HCT116 (cell line): ENCODE data around the gene C2orf81. TPM values are rescaled to one million over a fixed set of nuclear protein-coding genes. Genes with fewer than 3 reads are reported as not detected.
A peak's percentile ranks its signal among the peaks of the same experiment; 100 is the strongest.

ENCODE experiments used
- ATAC-seq: fragments of 200-7000 bp; cut with Tn5 transposase; 2 replicates; pipeline ENCODE4 v1.9.1; 2020; ENCODE audit warnings: mild to moderate bottlenecking, moderate library complexity
- BruUV-seq: library from RNA; stranded (reverse); fragments of 400-500 nt; replicated peaks from 2 replicates; lab custom pipeline; 2021; lab: Mats Ljungman, UMichigan
- CTCF ChIA-PET: fragments of 300-600 bp; sonication (Branson Sonifier 250); formaldehyde crosslinking; loops from one replicate; lab custom pipeline; 2021; ENCODE audit warnings: antibody characterized with exemption; lab: Charles Lee
- POLR2A ChIA-PET: fragments of 300-600, 350-600 bp; sonication (Branson Sonifier 250); formaldehyde crosslinking; loops from one replicate; lab custom pipeline; 2021; ENCODE audit warnings: antibody characterized with exemption; lab: Charles Lee
- RAD21 ChIA-PET, 2 experiments: fragments of 300-600 bp; sonication (Branson Sonifier 250); formaldehyde crosslinking; loops; one replicate each; lab custom pipeline; 2023; ENCODE audit warnings: low total read pairs in 2 of 2; ENCODE audit not compliant: uncharacterized antibody in 2 of 2, unreplicated experiment in 2 of 2, low non-redundant PET in 1 of 2; lab: Charles Lee
- DNase-seq: peaks from one replicate; pipeline ENCODE4 v3.0.0-alpha.2; 2010; ENCODE audit warnings: low read depth, low spot score
- H2AFZ ChIP-seq: fragments of 200-600 bp; shearing (Covaris generic), sonication (generic); 2 replicates; pipeline ENCODE4 v1.6.1; 2017; ENCODE audit warnings: low read depth, mixed run types, mixed read lengths, antibody characterized with exemption, low read length; ENCODE audit not compliant: poor library complexity, severe bottlenecking
- H3K27ac ChIP-seq: 2 replicates; pipeline ENCODE4 v1.5.1; 2012; ENCODE audit warnings: low read depth, low read length
- H3K27me3 ChIP-seq: fragments of 200-600 bp; sonication (generic); 2 replicates; pipeline ENCODE4 v1.6.1; 2016; ENCODE audit warnings: mixed run types, low read length, mixed read lengths; ENCODE audit not compliant: insufficient read depth
- H3K36me3 ChIP-seq, 2 experiments: fragments of 200-500 bp in 1 of 2; fragments of 200-600 bp in 1 of 2; sonication (Bioruptor generic) in 1 of 2; sonication (generic) in 1 of 2; 2 replicates each; pipeline versions ENCODE4 v1.5.1 to v1.6.1; 2014 to 2016; ENCODE audit warnings: low read length in 2 of 2, inconsistent platforms in 1 of 2, mixed read lengths in 1 of 2, mixed run types in 1 of 2; ENCODE audit not compliant: insufficient read depth in 2 of 2, control insufficient read depth in 1 of 2
- H3K4me1 ChIP-seq, 2 experiments: fragments of 200-600 bp in 1 of 2; sonication (generic) in 1 of 2; 2 replicates each; pipeline versions ENCODE4 v1.5.1 to v1.6.1; 2012 to 2017; ENCODE audit warnings: low read length in 2 of 2, inconsistent platforms in 1 of 2, mild to moderate bottlenecking in 1 of 2, mixed read lengths in 1 of 2, mixed run types in 1 of 2, moderate library complexity in 1 of 2; ENCODE audit not compliant: insufficient read depth in 2 of 2, control insufficient read depth in 1 of 2
- H3K4me2 ChIP-seq: fragments of 200-600 bp; sonication (generic); 2 replicates; pipeline ENCODE4 v1.6.1; 2017; ENCODE audit warnings: mixed run types, low read length, mixed read lengths
- H3K4me3 ChIP-seq, 2 experiments: fragments of 200-600 bp in 1 of 2; sonication (generic) in 1 of 2; replicated peaks in 1 of 2; 2 replicates each; pipeline ENCODE4 v1.5.1; 2011 to 2016; ENCODE audit warnings: low read length in 2 of 2, control low read depth in 1 of 2, low read depth in 1 of 2, mild to moderate bottlenecking in 1 of 2, mixed read lengths in 1 of 2, mixed run types in 1 of 2
- H3K79me2 ChIP-seq: fragments of 200-600 bp; sonication (generic); 2 replicates; pipeline ENCODE4 v1.6.1; 2017; ENCODE audit warnings: mild to moderate bottlenecking, mixed run types, low read length, moderate library complexity, mixed read lengths; ENCODE audit not compliant: insufficient read depth
- H3K9ac ChIP-seq: fragments of 200-600 bp; sonication (generic); 2 replicates; pipeline ENCODE4 v1.6.1; 2016; ENCODE audit warnings: low read length, mixed read lengths
- H3K9me2 ChIP-seq: fragments of 200-600 bp; sonication (generic), shearing (Covaris generic); 2 replicates; pipeline ENCODE4 v1.6.1; 2017; ENCODE audit warnings: mixed run types, mild to moderate bottlenecking, moderate library complexity; ENCODE audit not compliant: insufficient read depth
- H3K9me3 ChIP-seq, 2 experiments: fragments of 200-500 bp in 1 of 2; fragments of 200-600 bp in 1 of 2; sonication (Bioruptor generic) in 1 of 2; sonication (generic) in 1 of 2; 2 replicates each; pipeline ENCODE4 v1.6.1; 2014 to 2017; ENCODE audit warnings: low read length in 2 of 2, mixed read lengths in 2 of 2, inconsistent platforms in 1 of 2, low read depth in 1 of 2, mild to moderate bottlenecking in 1 of 2, mixed run types in 1 of 2, moderate library complexity in 1 of 2; ENCODE audit not compliant: control insufficient read depth in 1 of 2, insufficient read depth in 1 of 2
- H4K20me1 ChIP-seq: fragments of 200-600 bp; sonication (generic), shearing (Covaris generic); 2 replicates; pipeline ENCODE4 v1.6.1; 2017; ENCODE audit warnings: mixed run types, mild to moderate bottlenecking, moderate library complexity; ENCODE audit not compliant: insufficient read depth
- CTCF ChIP-seq, 3 experiments: fragments of 200-600 bp in 1 of 3; sonication (generic) in 1 of 3; IDR thresholded peaks in 2 of 3; conservative IDR thresholded peaks in 1 of 3; 2 replicates each; pipeline ENCODE4 v1.5.1; 2012 to 2017; ENCODE audit warnings: low read depth in 2 of 3, low read length in 2 of 3, antibody characterized with exemption in 1 of 3, borderline replicate concordance in 1 of 3, control low read depth in 1 of 3, mild to moderate bottlenecking in 1 of 3, mixed read lengths in 1 of 3, mixed run types in 1 of 3, moderate library complexity in 1 of 3; ENCODE audit not compliant: insufficient read depth in 1 of 3
- EGR1 ChIP-seq: IDR thresholded peaks from 2 replicates; pipeline ENCODE4 v1.6.1; 2012; ENCODE audit warnings: low read depth
- EZH2 ChIP-seq: fragments of 200-600 bp; sonication (generic); IDR thresholded peaks from 2 replicates; pipeline ENCODE4 v1.6.1; 2017; ENCODE audit warnings: antibody characterized with exemption, mixed run types
- EZH2phosphoT487 ChIP-seq: fragments of 200-600 bp; IDR thresholded peaks from 2 replicates; pipeline ENCODE4 v1.6.1; 2018; ENCODE audit warnings: antibody characterized with exemption, borderline replicate concordance
- MAX ChIP-seq: IDR thresholded peaks from 2 replicates; pipeline ENCODE4 v1.6.1; 2012
- POLR2AphosphoS5 ChIP-seq: IDR thresholded peaks from 2 replicates; pipeline ENCODE4 v1.6.1; 2011; ENCODE audit warnings: mild to moderate bottlenecking, low read depth, low read length, moderate library complexity
- RAD21 ChIP-seq: IDR thresholded peaks from 2 replicates; pipeline ENCODE4 v1.6.1; 2012; ENCODE audit warnings: low read depth, mild to moderate bottlenecking
- SIN3A ChIP-seq: IDR thresholded peaks from 2 replicates; pipeline ENCODE4 v1.6.1; 2012; ENCODE audit warnings: low read depth
- YY1 ChIP-seq: IDR thresholded peaks from 2 replicates; pipeline ENCODE4 v1.6.1; 2011; ENCODE audit warnings: low read length, low read depth, moderate library complexity, mild to moderate bottlenecking; ENCODE audit not compliant: insufficient replicate concordance; ENCODE audit errors: extremely low read depth
- intact Hi-C: fragments of 100-400 bp; cut with micrococcal nuclease; formaldehyde crosslinking; loops from 2 replicates; pipeline ENCODE4 v1.10.0; 2022
- total RNA-seq: library from RNA; stranded (reverse); gene quantifications from one replicate; pipeline ENCODE4 v1.2.1, GENCODE V29; 2021; ENCODE audit not compliant: unreplicated experiment

Gene C2orf81
- total RNA-seq, 1 experiment from 2014 or later, result 6.5 TPM

GRCh38 chr2:74416778-74417177 lies 4.6 kb downstream of the C2orf81 start:
- ChIA-PET CTCF (no interaction called here), POLR2A (no interaction called here), RAD21 (no interaction called here)
- Histone ChIP-seq H2AFZ (no peak overlapping the region), H3K27ac (no peak overlapping the region), H3K9me2 (no peaks in the 10 kb centered on the region), H4K20me1 (no peaks in the 10 kb centered on the region), H3K4me2 (no peak overlapping the region), H3K27me3 (no peaks in the 10 kb centered on the region), H3K4me1 (peaks cover 0 to 14% of the 10 kb centered on the region in 2 experiments; a peak in 2 of 4 replicates), H3K9ac (no peak overlapping the region), H3K36me3 (no peaks in the 10 kb centered on the region), H3K4me3 (no peak overlapping the region), H3K79me2 (no peaks in the 10 kb centered on the region), H3K9me3 (no peaks in the 10 kb centered on the region)
- TF ChIP-seq EZH2, result no peak
- peak; percentile 49 for TF ChIP-seq RAD21
- peak in 1 of 3 experiments; percentile 25; a peak in 1 of 6 replicates for TF ChIP-seq CTCF (IDR thresholded peaks at IDR 0.05 in 2 of 3, conservative IDR thresholded peaks at IDR 0.05 in 1 of 3; ENCODE audit: borderline replicate concordance in 1 of 3, insufficient read depth in 1 of 3, low read depth in 2 of 3, low read length in 2 of 3)
- BruUV-seq, result no TSS peak
- ATAC-seq, result no peak
- no peak for DNase-seq
- intact Hi-C loops, result no loop called here

GRCh38 chr2:74415762-74416395 lies 5.5 kb downstream of the C2orf81 start:
- H3K9me3 ChIP-seq, result no peaks in the 10 kb centered on the region
- no peak for TF ChIP-seq MAX
- TF ChIP-seq EZH2, result no peak
- TF ChIP-seq POLR2AphosphoS5, result no peak
- no peak for TF ChIP-seq YY1
- TF ChIP-seq RAD21, result no peak
- no peak for TF ChIP-seq EZH2phosphoT487
- no peak for TF ChIP-seq EGR1
- TF ChIP-seq SIN3A, result no peak
- no peak for ATAC-seq
- CTCF ChIA-PET, result no interaction called here
- no peaks in the 10 kb centered on the region for H3K36me3 ChIP-seq
- no peaks in the 10 kb centered on the region for H3K79me2 ChIP-seq
- intact Hi-C loops, result no loop called here
- H3K27ac ChIP-seq, result no peak overlapping the region
- H3K4me1 ChIP-seq, result peaks cover 0 to 6% of the 10 kb centered on the region in 2 experiments; a peak in 2 of 4 replicates
- H3K9ac ChIP-seq, result no peak overlapping the region
- BruUV-seq, result no TSS peak
- H4K20me1 ChIP-seq, result no peaks in the 10 kb centered on the region
- no peak for DNase-seq
- H3K9me2 ChIP-seq, result no peaks in the 10 kb centered on the region
- no peak overlapping the region for H2AFZ ChIP-seq
- no peaks in the 10 kb centered on the region for H3K27me3 ChIP-seq
- no peak overlapping the region for H3K4me2 ChIP-seq
- RAD21 ChIA-PET, result no interaction called here
- no peak overlapping the region for H3K4me3 ChIP-seq
- POLR2A ChIA-PET, result no interaction called here
